ENCODE data around the gene CACNA1B. TPM values are rescaled to one million over a fixed set of nuclear protein-coding genes. Genes with fewer than 3 reads are reported as not detected.
A peak's percentile ranks its signal among the peaks of the same experiment; 100 is the strongest.

Gene CACNA1B
- total RNA-seq, 1 donor from 2014 or later: not detected

- no peaks in the 10 kb centered on the region for H3K36me3 ChIP-seq (ENCODE audit: control insufficient read depth, insufficient read depth, low read length)
- no peak for TF ChIP-seq CTCF (IDR thresholded peaks at IDR 0.05; ENCODE audit: insufficient read depth, low read length, severe bottlenecking)
- no peak for FAIRE-seq
- H3K4me3 ChIP-seq (ENCODE audit: low read depth, low read length): no peak overlapping the region
- DNase-seq (ENCODE audit: low read depth): no peak
- no peaks in the 10 kb centered on the region for H3K27me3 ChIP-seq (ENCODE audit: control insufficient read depth, insufficient read depth, low read length)
These were observed 175.8 kb downstream of the CACNA1B start for GRCh38 chr9:138053321-138053868.

- no peak for DNase-seq (ENCODE audit: low read depth)
- Histone ChIP-seq H3K4me3 (ENCODE audit: low read depth, low read length) (no peak overlapping the region), H3K36me3 (ENCODE audit: control insufficient read depth, insufficient read depth, low read length) (no peaks in the 10 kb centered on the region), H3K27me3 (ENCODE audit: control insufficient read depth, insufficient read depth, low read length) (no peaks in the 10 kb centered on the region)
- no peak for TF ChIP-seq CTCF (IDR thresholded peaks at IDR 0.05; ENCODE audit: insufficient read depth, low read length, severe bottlenecking)
- FAIRE-seq: no peak
These were observed 176.6 kb downstream of the CACNA1B start for GRCh38 chr9:138053996-138054752.

GRCh38 chr9:138057726-138058125 lies 180.1 kb downstream of the CACNA1B start:
- no peaks in the 10 kb centered on the region for H3K36me3 ChIP-seq (ENCODE audit: control insufficient read depth, insufficient read depth, low read length)
- no peaks in the 10 kb centered on the region for H3K27me3 ChIP-seq (ENCODE audit: control insufficient read depth, insufficient read depth, low read length)
- FAIRE-seq: peak; percentile 62
- no peak overlapping the region for H3K4me3 ChIP-seq (ENCODE audit: low read depth, low read length)
- no peak for DNase-seq (ENCODE audit: low read depth)
- TF ChIP-seq CTCF (IDR thresholded peaks at IDR 0.05; ENCODE audit: insufficient read depth, low read length, severe bottlenecking): no peak

- no peak for TF ChIP-seq CTCF (IDR thresholded peaks at IDR 0.05; ENCODE audit: insufficient read depth, low read length, severe bottlenecking)
- FAIRE-seq: no peak
- no peak for DNase-seq (ENCODE audit: low read depth)
- Histone ChIP-seq H3K4me3 (ENCODE audit: low read depth, low read length) (no peak overlapping the region), H3K27me3 (ENCODE audit: control insufficient read depth, insufficient read depth, low read length) (no peaks in the 10 kb centered on the region), H3K36me3 (ENCODE audit: control insufficient read depth, insufficient read depth, low read length) (no peaks in the 10 kb centered on the region)
These were observed 180.6 kb downstream of the CACNA1B start for GRCh38 chr9:138058181-138058580.

- Histone ChIP-seq H3K4me3 (ENCODE audit: low read depth, low read length) (no peak overlapping the region), H3K36me3 (ENCODE audit: control insufficient read depth, insufficient read depth, low read length) (no peaks in the 10 kb centered on the region), H3K27me3 (ENCODE audit: control insufficient read depth, insufficient read depth, low read length) (no peaks in the 10 kb centered on the region)
- no peak for TF ChIP-seq CTCF (IDR thresholded peaks at IDR 0.05; ENCODE audit: insufficient read depth, low read length, severe bottlenecking)
- FAIRE-seq: no peak
- no peak for DNase-seq (ENCODE audit: low read depth)
These were observed 181.6 kb downstream of the CACNA1B start for GRCh38 chr9:138059196-138059595.

Data from bronchial epithelial cell (primary cell).